Bone marrow (tissue), 2 donors: ENCODE results near the gene ZNF784.
A peak's percentile ranks its signal among the peaks of the same experiment; 100 is the strongest.

Experiments
- DNase-seq, 2 donors: peaks; one replicate each; lab custom pipeline; 2025; lab: John Stamatoyannopoulos, UW

Gene ZNF784

DNA sequence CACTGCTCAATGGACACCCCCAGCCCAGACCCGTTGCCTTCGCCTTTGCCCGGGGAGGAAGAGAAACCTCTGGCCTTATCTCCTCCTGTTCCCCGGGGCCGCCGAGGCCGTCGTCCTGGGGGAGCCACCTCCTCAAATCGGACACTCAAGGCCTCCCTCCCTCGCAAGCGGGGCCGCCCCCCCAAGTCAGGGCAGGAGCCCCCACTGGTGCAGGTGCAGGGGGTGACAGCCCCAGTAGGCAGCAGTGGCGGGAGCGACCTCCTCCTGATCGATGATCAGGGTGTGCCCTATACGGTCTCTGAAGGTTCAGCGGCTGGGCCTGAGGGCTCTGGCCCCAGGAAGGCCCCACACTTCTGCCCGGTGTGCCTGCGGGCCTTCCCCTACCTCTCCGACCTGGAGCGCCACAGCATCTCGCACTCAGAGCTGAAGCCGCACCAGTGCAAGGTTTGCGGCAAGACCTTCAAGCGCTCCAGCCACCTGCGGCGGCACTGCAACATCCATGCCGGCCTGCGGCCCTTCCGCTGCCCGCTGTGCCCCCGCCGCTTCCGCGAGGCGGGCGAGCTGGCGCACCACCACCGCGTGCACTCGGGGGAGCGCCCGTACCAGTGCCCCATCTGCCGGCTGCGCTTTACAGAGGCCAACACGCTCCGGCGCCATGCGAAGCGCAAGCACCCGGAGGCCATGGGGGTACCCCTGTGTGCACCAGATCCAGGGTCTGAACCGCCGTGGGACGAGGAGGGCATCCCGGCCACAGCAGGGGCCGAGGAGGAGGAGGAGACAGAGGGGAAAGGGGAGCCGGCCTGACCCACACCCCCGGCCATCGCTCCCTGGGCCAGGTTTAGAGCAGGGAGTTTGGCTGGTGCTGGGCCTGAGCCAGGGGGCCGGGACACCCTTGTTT, 22.0 kb downstream of the ZNF784 start:
- no peak for DNase-seq

DNA sequence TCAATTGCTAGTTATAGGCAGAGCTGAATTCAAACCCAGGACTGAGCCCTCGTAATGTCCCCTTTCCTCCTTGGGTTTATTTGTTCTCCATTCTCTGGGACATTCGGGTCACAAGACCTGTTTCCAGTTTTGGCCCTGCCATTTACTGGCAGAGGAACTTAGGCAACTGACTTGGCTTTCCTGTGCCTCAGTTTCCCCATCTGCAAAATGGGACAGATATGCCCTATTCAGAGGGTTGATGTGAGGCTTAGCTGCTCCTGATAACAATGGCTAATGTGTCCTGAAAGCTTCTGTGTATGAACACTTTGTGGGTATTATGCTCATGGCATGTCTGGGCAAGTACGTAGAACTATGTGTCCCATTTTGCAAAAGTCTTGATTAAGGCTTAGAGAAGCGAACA, 23.3 kb downstream of the ZNF784 start:
- DNase-seq, result no peak

DNA sequence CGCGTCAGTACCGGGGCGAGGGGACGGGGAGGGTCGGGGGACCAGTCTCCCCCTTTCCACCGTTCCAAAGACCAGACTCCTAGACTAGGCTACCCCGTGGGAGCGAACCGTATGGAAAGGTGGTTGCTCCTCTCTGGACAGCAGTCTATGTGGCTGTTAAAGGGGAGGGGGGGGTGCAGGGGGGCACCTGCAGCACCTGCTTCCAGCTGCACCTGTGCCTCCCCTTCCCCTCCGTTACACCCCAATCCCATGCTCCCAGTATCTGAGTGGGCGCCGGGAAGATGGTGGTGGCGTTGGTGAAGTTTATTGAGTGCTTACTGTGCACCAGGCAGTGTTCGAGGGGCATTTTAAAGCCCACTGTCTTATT, 23.7 kb downstream of the ZNF784 start:
- no peak for DNase-seq

DNA sequence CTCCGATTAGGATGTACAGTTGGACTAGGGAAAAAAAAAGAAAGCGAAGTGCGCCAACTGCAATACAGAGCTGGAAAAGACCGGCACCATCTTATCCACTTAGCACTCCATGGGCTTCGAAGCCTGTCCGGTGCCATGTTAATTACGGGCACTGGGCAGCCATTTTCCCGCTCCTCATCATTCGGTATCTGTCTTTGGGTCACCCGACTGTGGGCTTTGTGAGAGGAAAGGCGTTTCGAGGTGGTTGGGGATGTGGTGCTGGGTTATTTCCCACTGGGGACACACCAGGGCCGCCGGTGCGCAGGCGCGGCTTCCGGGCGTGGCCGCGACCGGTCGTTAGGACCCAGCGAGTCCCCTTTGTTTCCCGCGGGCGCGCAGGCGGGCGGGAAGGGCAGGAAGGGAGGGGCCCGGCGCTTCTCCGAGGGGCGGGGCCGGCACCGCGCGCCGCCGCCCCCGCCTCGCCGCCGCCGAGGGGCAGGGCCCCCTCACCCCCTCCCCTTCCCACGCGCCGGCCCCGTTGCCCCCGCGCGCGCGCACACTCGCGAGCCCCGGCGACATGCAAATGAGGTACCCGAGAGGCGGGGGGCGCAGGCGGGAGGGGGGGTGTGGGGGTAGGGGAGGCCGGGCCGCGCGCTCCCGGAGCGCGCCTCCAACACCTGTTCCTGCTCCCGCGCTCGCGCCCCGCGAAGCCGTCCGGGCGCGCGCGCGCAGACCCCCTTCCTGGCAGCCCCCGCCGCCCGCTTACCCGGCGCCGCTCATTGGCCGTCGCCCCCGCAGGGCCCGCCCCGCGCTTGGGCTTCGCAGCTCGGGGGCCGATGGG, 24.3 kb downstream of the ZNF784 start, which contains the start of gene ZNF524:
ZNF524 (plus strand) TSS at position 447 of the 820 bp plus-strand sequence. CDS start 1,825 bp downstream, outside the sequence.
- peak; percentile 95 to 96 for DNase-seq

DNA sequence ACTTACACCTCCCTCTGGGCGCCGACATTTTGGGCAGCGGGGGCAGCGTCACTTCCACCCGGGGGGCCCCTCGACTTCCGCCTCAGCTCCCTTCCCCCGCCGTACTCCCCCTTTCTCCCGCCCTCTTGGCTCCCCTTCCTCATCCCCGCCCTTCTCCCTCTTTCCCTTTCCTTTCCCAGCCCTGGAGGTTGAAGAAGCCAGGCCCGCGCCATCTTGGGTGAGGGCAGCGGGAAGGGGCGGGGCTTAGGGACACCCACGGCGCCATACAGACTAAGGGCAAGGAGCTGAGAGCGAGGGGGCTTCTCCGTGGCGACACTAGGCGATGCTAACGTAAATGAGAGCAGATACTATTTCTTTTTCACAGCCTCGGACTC, 24.9 kb downstream of the ZNF784 start, which contains the start of gene FIZ1:
FIZ1 (minus strand) TSS at position 50 of the 374 bp plus-strand sequence. CDS start 1,652 bp downstream, outside the sequence.
- peak; percentile 97 to 100 for DNase-seq

DNA sequence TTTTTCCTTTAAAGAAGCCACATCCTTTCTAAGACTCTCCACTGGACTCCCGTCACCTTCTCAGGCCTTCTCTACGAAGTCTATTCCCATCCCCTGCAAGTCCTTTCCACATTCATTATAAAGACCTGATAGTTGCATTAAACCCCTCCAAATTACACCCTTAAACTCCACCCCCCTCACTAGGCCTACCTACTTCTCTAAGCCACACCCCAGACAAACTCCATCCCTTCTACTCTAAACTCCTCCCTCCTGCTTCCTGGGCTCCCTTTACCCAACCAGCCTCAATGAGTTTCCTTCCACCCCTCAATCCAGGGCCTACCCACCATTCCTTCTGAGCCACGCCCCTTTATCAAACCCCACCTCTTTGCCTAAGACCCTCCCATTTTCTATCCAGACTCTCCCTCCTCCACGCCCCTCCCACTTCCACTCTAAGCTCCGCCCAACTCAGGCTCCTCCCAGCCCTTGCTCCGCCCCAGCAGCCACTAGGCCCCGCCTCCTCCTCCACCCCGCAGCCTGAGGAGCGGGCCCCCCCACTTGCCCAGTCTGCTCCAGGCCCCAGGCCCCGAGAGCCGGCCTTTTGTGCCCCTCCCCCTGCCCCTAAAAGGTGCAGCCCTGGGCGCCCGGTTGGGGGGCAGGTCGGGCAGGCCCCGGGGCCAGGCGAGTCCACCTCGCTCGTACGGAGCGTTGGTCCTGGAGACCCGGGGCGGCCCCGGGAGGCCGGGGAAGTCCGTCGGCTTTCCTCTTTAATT, 25.5 kb downstream of the ZNF784 start:
- peak; percentile 94 to 99 for DNase-seq

DNA sequence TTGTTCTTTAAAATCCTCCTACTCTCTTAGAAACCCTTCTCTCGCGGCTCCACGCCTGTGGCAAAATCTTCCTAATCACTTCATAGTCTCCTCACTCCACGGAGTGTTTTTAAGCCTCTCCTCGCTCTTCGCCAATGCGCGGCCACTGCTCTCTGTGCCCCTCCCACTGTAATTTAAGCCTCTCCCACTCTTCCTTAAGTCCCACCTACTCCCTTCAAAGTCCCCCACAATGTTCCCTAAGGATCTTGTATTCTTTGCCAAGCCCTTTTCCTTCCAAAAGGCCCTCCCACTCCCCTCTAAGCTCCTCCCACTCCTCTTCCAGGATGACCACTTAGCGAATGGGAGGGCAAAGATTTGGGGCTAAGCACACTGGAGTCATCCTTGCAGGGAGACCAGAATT, 26.3 kb downstream of the ZNF784 start:
- DNase-seq, result no peak

DNA sequence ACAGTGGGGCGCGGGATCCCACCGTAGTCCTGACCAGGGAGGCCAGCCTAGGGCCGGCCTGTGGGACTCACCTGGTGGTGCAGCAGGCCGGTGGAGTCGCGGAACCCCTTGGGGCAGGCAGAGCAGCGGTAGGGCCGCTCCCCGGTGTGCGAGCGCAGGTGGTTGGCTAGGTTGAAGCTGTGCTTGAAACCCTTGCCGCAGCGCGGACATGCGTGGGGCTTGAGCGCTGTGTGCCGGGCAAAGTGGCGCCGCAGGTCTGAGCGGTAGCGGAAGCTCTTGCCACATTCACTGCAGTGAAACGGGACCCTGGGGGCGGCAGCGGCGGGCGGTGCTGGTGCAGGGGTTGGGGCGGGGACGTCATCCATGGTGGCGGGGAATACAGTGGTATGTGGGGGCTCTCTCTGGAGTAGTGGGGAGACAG, 26.9 kb downstream of the ZNF784 start:
- DNase-seq, result no peak

DNA sequence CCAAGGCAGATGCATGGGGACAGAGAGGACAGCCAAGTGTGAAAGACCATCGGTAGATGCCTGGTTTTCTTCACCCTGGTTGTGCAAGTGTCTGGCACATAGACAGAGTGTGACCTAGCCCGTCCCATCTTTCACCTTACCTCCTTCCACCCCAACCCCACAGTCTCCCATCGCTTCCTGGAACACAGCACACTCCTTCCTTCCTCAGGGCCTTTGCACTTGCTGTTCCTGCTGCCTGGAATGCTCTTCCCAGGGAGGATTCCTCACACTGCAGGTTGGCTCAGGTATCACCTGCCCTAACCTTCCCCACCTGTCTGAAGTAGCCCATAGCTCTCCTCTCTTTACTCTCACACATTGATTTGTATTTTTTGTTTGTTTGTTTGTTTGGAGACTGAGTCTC, 28.1 kb downstream of the ZNF784 start:
- DNase-seq, result no peak

DNA sequence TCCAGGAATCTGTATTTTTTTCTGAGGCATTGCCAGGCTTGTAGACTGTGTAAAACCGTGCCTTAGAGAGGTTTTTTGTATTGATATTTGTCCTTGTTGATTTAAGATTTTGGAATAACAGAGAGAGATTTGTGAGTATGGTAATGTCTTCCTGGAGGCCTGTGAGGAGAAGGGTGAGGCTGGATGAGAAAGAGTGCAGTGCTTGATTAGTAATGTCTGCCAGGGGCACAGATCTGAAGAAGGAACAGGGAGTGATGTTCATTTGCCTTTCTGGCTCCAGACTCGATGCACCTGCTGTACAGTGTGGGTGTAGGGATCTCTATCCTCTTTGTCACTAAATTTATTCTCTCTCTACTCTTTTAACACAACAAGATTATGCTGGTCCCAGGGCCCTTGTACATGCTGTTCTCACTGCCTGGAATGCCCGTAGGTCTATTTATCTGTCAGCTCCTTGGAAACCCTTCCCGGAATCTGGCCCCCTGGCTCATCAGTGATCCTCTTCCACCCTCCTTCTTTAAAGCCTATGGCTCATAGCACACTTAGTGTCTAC, 29.3 kb downstream of the ZNF784 start:
- no peak for DNase-seq

DNA sequence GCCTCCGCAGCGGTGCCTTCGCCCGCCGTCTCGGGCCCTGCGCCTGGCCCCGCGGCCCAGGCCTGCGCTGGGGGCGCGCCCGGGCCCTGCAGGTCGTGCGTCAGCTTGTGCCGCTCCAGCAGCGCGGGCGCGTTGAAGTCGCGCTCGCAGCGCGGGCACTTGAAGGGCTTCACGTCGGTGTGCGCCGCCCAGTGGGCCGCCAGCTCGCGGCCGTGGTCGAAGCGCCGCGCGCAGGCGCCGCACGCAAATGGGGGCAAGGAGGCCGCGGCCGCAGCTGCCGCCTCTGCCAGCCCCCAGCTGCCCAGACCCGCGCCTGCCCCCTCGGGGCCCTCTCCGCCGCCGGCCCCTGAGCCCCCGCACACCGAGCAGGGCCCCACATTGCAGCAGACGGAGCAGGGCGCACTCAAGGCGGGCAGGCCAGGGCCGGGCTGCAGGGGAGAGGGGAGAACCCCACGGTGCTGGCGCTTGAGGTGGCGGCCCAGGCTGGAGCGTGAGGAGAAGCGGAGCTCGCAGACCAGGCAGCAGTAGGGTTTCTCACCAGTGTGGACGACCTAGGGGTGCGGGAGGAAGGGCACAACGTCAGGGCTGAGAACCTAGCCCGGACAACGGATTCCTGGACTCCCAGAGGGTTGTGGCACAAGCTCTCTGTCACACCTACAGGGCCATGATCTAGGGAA, 31.1 kb downstream of the ZNF784 start:
- DNase-seq, result no peak

DNA sequence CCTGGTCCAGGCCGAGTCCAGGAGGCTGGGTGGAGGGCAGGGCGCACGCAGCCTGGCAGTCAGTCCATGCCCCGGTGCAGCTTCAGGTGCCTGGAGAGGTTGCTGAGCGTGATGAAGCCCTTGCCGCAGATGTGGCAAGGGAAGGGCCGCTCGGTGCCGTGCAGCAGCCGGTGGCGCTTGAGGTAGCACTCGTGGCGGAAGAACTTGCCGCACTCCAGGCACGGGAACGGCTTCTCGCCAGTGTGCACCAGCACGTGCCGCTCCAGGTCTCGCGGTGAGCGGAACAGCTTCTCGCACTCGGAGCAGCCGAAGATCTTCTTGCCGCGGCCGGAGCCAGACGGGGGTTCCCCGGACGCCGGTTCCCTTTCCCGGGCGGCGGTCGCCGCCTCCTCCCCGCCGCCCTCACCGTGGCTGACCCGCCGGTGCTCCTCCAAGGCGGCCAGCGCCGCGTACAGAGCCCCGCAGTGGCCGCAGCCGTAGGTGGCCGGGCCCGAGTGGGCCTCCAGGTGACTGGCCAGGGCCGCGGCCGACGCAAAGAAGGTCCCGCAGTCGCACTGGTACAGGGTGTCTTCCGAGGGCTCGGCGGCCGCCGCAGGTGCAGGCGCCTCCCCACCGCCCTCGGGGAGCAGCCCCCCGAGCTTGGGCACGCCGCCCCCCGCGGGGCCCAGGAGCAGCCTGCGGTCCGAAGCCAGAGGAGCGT, 31.8 kb downstream of the ZNF784 start:
- no peak for DNase-seq

DNA sequence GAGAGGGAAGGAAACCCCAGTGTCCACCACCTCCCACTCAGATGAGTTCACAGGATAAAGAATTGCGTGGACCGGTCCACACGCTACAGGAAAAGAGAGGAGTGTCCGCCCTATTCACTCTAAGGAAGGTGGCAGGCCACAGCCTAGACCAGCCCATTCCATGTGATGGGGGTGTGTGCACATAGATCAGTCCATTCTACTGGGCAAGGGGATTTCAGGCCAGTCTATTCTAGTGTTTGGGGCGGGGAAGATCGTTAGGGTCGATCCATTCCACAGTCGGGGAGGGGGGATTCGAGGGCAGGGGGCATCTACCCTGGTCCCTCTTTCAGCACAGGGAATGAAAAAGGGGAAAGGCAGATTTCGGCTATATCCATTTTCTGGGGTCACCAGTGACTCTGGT, 32.8 kb downstream of the ZNF784 start:
- no peak for DNase-seq

DNA sequence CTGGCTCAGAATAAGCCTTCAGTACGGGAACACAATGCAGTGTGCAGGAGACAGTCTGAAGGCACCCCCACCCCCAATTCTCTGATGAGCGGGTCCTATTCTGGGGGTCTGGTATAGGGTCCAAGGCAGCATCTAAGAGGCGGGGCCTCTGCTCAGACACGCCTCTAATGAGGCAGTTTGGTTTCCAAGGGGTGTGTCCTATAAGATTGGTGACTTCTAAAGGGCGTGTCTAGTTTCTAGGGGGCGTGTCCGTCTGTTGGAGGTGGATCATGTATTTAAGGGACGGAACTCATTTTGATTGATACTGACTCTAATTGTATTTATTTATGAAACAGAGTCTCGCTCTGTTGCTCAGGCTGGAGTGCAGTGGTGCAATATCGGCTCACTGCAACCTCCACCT, 33.7 kb downstream of the ZNF784 start:
- DNase-seq, result no peak

DNA sequence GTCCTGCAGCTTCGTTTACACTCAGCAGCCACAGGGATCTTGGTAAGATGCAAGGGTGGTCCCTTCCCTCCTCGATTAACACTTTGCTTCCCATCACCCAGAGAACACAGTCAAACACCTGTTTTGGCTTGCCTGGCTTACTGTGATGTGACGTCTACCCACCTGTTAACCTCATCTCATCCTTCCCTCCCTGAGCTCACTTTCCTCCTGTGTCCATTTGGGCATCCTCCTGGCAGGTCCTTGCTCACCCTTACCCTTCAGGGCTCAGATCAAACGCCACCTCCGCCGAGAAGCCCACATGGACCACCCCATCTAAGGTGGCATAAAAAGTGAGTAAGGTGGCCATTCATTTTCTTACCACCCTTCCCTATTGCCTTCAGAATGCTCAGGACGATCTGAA, 34.3 kb downstream of the ZNF784 start:
- no peak for DNase-seq

DNA sequence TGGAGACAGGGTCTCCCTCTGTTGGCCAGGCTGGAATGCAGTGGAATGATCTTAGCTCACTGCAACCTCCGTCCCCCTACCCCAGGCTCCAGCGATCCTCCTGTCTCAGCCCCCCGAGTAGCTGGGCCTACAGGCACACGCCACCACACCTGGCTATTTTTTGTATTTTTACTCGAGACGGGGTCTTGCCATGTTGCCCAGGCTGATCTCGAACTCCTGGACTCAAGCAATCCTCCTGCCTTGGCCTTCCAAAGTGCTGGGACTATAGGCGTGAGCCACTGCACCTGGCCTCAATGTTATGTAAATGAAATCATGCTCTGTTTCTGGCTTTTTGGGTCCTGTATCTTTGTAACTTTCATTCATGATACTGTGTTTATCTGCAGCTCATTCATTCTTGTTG, 35.6 kb downstream of the ZNF784 start:
- no peak for DNase-seq

DNA sequence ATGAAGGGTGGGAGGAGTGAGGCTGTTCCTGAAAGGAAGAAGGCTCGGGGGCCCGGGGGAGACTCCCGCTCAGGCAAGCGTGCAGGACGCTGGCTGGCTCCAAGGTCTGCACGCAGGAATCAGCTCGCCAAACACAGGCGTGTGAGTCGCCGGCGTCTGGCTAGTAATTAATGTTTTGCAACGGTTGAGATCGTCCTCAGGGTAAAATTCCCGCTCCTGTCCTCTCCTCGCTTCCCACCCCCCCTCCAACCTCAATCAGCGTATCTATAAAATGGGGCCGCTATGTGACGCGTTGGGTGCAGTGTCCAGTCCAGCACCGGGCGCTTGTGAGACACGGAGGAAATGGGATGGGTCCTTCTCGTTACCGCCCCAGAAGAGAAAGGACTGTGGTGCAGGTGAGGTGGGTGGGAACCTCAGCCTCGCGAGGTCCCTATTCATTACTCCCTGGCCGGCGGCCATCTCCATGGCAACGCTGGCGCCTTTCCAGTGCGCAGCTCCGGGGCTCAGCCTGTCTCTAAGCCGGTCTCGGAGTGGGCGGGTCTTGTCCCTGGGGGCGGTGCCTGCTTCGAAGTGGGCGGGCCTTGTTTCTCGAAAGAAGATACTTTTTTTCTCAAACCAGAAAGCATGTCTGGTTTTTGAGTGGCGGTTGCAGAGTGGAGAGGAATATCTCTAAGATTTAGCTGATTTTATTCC, 37.2 kb downstream of the ZNF784 start:
- peak; percentile 68 to 69 for DNase-seq

DNA sequence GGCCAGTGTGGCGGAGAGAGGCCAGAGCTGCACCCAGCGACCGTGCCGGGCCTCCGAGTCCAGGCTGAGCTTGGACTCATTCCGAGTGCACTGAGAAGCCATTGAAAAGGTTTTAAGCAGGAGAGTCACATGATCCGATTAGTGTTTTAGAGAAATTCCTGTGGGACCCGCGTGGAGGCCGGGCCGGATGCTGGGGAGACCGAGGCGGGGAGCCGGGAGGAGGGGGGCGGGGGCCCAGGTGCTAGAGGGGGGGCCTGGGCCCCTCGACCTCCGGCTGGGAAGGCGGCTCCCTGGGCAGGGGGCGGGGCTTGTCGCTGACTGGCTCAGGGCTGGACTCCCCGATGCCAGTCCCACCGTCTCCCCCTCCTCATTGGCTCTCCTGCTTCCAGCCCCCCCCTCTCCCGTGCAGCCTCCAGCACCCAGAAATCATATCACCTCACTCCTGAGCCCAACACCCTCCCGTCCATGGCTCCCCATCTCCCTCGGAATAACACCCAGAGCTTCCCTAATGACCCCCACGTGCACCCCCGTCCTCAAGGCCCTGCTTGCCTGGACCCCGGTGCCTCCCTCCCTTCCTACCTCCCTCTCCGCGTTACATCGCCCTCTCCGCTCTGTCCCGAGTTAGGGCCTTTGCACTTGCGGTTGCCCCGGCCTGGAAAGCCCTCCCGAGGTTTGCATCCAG, 38.6 kb downstream of the ZNF784 start:
- DNase-seq, result no peak

DNA sequence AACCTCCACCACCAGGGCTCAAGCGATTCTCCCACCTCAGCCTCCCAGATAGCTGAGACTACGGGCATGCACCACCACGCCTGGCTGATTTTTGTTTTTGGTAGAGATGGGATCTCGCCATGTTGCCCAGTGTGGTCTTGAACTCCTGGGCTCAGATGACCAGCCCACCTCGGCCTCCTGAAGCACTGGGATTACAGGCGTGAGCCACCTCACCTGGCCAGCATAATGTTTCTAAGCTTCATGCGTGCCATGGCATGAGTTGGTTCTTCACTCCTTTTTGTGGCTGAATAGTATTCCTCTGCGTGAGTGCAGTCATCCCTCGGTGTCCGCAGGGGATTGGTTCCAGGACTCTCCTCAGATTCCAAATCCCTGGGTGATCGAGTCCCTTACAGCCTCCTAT, 39.5 kb downstream of the ZNF784 start:
- DNase-seq, result no peak
